Measurements from ENCODE around the gene ZFPM1.

Gene ZFPM1

DNA sequence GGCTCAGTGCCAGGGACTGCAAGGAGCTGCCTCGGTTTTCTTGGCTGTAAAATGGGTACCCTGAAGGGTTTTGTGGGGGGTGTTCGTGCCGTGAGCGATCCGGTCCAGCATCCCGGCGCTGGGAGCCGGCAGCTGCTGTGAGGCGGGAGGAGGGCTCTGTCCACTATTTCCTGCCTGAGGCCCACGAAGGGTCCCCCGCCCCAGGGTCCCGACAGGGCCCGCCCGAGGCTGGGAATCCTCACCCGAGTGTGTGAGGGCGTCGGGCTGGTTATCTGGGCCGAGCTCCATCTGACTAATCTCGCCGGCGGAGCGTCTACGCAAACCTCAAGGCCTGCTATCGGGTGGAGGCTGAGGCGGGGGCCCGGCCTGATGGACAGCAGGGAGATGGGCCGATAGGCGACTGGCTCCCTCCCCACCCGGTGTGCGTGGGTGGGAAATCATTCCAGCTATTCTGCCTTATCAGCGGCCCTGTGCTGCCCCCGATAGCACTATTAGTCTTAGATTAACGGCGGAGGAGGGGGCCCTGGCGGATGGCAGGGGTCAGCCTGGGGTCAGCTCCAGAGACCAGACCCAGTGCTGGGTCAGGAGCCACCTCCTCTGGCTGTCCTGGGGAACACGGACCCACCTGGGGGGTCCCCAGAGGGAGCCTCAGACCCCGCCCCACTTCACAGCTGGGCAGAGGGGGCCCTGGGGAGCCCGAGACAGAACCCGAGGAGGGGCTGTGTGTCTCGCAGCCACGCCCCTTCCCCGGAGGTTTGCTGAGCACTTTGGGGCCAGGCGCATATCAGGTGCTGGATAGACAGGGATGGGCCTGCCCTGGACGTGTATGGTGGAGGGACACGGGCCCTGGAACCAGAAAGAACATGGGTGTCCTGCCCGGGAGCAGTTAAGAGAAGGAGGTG, 44.7 kb downstream of the ZFPM1 start:
- DNase-seq (ENCODE audit: low read depth in 2 of 2), result no peak

DNA sequence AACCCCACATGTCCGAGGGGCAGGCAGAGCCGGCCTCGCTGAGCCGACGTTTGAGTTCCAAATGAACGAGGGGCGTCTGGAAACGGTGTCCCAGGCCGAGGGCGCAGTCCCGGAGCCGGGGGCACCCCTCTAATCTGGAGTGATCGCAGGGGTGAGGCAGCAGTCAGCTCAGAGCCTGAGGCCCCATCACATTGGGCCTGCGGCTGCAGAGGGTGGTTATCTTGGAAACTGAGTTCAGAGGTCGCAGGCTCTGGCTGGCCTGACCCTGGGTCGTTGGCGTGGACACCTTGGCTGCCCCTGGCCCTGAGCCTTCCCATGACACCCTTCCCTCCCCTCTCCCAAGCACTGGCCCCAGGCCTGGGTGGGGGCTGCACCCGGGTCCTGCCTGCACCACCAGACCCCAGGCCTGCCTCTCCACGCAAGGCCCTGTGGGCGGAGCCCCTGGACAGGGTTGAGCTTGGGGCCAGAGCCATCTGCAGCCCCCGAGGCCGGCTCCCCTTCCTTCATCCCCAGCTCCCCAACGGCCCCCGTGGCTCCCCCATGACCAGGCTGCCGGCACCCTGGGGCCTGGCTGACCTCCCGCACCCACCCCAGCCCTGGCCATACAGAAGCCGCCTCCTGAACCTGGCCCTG, 45.6 kb downstream of the ZFPM1 start:
- DNase-seq (ENCODE audit: low read depth in 2 of 2), result no peak

DNA sequence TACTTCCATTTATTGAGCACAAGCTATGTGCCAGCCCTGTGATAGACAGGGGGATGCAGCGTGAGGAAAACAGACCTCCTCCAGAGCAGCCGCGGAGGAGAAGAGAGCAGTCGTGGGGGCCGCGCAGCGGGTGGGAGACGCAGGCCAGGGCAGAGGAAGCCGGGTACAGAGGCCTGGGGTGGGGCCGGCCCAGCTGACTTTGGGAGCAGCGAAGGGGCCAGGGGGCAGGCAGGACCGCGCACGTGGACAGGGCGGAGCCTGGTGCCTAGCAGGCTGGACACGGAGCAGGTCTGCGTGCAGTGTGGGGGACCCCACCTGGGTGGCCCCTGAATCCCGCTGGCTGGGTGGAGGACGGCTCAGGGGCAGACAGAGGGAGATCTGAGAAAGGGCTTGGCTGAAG, 46.2 kb downstream of the ZFPM1 start:
- DNase-seq (ENCODE audit: low read depth in 2 of 2), result no peak

DNA sequence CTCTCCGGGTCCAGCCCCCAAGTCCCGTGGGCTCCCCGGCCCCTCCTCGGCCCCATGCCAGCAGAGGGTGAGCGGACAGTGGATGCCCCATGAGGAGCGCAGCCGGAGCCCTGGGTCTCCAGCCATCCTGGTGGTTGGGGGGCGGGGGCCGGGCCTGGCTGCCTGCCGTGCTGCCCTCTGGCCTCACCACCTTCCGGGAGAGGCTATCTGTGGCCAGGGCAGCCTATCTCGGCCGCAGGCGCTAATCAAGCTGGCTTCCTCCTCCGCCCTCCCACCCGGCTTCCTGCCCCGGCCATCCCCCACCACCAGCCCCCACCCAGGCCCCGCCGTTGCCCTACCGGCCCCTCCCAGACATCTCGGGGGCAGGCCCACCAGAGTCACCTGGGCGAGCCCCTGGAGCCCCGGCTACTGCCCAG, 46.8 kb downstream of the ZFPM1 start:
- no peak for DNase-seq (ENCODE audit: low read depth in 2 of 2)

DNA sequence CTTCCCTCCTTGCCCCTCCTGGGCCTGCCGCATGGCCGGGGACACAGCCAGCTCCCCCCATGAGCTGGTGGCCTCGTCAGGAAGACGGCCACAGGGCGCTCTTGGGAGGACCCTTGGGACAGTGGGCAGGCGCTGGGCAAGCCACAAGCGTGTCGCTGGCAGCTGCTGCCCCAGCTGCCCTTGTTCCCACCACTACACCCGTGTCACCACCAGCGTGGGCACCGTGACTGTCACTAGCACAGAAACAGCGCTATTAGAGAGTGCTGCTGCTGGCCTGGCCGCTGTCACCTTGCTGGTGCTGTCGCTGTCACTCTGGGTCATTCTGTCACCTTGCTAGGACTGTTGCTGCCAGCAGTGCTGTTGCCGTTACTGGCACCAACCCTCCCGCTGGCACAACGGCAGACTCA, 47.2 kb downstream of the ZFPM1 start:
- DNase-seq (ENCODE audit: low read depth in 2 of 2), result no peak

DNA sequence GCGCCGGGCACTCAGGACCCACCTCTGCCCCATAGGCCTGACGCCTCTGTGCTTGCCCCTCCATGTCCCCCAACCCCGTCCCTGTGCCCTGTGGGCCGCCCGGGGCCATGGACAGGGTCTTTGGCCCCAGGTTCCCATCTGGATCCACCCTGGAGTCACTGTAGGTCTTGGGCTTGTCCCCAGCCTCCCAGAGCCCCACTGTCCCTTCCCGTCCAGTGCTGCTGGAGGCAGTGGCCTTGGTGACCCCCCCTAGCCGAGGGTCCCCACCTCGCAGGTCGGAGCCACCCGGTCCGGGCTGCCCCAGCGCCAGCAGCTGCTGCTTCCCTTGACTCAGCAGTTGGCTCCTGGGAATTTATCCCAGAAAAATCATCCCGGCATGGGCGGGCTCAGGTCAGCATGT, 49.3 kb downstream of the ZFPM1 start:
- no peak for DNase-seq (ENCODE audit: low read depth in 2 of 2)

DNA sequence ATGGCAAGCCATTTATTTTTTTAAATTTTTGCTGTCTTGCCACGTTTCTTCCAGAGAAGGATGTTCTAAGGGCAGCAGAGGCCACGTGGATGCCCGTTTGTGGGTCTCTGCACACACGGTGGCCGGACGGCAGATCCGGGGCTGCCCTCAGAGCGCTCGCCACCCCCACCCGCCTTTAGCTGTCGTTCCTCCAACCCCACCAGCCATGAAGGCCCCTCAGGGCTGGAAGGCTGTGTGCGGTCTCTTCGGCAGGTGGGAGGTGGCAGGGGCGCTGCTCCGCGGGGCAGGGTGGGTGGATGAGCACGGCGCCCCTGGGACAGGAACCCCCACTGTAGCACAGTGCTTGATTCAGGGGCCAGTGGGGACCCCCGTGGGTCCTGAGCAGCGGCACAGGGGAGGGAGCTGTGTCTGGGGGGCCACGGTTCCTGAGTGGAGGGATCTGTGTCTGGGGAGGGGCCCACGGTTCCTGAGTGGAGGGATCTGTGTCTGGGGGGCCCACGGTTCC, 49.7 kb downstream of the ZFPM1 start:
- DNase-seq (ENCODE audit: low read depth in 2 of 2), result no peak

DNA sequence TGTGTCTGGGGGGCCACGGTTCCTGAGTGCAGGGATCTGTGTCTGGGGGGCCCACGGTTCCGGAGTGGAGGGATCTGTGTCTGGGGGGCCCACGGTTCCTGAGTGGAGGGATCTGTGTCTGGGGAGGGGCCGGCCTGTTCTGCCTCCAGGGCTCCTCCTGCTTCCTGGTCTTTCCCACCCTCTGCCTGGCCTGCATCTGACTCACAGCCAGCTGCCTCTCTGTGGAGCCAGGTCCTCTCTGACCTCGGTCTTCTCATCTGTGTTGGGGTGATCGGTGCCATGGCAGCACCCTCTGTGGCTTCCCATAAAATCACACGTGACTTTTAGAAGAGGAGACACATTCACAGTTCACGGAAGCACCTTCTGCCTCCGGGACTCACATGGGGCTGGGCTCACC, 50.3 kb downstream of the ZFPM1 start:
- no peak for DNase-seq (ENCODE audit: low read depth in 2 of 2)

DNA sequence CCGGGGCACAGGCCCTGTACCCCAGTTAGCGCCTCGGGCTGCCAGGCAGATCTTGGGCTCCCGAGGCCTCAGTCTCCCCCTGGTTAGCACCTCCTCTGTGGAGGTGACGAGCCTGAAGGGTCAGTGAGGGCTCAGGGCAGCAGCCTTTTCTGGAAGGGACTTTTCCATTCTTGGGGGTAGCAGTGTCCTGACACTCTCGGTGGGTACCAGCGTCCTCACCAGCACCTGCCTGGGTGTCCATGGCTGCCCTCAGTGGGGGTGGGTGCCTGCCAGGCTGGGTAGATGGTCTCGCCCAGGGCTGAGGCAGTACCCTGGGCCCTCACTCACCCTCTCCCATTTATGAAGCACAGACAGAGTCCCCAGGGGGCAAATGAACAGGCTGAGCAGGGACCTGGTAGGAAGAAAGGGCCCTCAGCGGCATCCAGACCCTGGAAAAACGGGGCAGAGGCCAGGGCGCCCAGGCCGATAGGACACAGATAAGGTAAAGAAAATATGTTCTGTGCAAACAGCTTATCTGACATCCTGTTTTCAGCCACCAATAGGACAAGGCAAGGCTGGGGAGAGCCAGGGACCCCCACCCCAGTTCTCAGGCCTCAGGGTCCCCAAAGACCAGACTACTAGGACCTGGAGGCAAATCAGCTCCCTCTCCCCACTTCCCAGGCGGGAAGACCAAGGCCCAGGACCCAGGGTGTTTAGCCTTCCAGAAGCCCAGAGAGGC, 50.9 kb downstream of the ZFPM1 start:
- no peak for DNase-seq (ENCODE audit: low read depth in 2 of 2)

DNA sequence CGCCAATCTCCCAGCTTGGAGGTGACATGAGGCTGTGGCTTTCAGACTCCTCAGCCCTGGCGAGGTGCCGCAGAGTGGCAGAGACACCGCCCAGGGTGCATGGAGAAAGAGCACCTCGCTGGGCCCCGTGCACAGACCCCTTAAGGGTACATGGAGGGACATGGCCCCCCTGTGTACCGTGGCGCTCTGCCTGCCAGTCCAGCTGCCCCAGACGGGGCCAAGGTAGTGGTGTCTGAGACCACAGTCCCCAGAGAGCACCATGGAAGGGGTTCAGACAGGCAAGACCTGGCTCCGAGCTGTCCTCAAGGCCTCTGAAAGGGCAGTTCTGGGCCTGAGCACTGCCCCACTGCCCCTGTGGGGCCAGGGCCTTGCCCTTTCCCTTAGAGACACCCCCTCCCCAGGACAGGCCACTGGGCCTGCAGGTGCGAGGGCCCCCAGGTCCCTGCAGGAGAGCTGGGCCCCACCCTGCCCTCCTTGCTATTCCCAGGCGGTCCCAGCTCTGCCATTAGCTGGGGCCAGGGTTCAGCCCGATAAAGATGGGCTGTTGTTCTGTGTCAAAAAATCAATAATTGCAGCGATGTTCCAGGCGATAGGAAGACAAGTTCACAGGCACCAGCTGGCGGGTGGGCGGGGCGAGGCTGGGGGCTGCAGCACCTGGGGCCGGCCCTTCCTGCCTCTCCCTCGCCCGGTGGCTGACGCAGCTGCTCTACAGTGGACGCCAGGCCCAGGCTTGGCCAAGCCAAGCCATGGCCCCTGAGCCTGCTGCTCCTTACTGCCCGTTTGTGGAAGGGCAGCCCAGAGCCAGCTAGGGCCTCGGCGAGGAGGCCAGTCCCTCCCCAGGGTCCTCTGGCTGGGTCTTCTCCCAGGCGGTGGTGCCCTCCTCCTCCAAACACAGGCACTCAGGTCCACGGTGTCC, 51.7 kb downstream of the ZFPM1 start:
- DNase-seq (ENCODE audit: low read depth in 2 of 2), result no peak

DNA sequence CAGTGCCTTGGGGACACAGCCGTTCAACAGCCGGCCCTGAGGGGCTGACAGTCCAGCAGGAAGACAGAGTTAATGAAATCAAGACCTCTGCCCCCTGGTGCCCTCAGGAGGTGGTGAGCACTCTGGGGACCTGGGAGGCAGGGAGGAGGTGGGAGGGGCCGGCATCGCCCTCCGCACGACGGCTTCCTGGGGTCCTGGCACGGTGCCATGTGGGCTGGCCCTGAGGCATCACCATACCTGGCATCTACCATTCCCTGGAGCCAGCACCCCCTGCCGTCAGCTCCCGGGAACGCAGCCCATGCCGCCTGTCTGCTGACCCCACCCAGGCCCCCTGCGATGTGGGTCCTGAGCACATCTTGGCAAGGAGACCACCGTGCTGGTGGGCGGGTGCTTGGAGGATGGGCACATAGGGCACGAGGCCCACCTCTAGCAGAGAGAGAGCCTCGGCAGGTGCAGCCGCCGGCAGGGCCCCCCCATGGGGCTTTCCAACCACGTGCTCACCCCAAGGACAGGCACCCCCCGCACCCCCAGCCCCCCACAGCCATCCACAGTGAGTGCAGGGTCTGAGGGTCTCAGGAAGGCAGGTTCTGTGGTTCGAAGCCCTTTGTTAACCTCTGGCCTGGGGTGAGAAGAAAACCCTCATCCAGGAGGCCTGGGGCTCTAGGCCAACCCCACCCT, 52.5 kb downstream of the ZFPM1 start:
- peak; percentile 42 to 47 for DNase-seq (ENCODE audit: low read depth in 2 of 2)

DNA sequence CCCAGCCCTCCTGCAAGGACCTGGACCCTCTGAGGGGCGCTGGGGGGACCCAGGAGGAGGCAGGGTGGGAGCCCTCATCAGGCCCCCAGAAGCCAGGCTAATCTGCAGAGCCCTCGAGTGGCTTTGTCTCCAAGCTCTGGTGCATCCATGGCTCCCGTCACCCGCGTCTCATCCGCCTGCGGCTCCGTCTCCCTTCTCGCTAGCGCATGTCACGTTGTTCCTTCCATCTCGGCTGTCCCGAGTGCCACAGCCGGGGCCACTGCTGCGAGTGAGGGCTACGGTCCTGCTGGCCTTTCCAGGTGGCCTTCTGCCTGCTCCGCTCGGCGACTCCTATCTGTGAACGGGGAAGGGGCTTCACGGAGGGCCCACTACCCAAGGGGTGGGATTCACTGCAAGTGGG, 53.6 kb downstream of the ZFPM1 start:
- no peak for DNase-seq (ENCODE audit: low read depth in 2 of 2)

DNA sequence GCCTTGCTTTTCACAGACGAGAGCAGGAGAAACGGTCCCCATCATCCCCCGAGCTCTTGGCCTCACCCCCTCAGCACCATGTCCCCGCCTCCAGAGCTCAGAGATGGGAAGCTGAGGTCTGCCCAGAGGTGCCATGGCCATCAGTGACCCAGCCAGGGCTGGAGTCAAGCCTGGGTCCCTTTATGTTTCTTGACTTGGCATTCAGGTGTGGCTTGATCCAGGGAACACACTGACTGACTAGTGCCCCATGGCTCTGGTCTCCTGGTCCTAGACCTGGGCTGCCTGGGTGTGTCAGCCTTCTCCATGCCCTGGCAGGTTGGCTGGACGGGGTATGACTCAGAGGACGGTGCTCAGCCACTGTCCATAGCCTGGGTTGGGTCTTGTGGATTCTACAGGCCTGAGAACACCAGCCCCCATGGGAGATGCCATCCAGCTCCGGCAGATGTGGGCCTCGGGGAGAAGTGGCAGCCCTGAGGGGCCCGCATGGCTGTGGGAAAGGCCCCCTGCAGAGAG, 54.2 kb downstream of the ZFPM1 start:
- DNase-seq (ENCODE audit: low read depth in 2 of 2), result no peak

DNA sequence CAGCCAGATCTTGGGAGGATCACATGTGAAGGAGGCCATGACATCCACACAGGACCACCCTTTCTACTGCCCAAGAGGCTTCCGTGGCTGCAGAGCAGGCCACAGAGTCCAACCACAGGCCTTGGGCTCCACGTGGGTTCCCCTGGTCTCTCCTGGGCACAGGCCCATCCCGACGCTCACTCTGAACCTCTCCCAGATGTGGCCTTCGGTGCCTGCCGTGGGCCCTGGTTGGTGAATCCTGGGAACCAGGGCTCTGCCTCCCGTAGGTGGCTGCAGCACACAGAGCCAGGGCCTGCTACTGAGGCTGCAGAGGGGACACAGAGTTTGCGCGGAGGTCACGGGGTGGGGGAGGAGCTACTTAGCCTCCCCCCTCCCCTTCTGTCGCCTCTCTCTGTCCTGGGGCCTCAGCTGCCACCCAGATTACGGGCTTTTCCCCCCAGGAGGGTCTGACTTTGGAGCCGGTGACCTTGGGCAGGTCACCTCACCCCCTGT, 55.3 kb downstream of the ZFPM1 start:
- DNase-seq (ENCODE audit: low read depth in 2 of 2), result no peak

DNA sequence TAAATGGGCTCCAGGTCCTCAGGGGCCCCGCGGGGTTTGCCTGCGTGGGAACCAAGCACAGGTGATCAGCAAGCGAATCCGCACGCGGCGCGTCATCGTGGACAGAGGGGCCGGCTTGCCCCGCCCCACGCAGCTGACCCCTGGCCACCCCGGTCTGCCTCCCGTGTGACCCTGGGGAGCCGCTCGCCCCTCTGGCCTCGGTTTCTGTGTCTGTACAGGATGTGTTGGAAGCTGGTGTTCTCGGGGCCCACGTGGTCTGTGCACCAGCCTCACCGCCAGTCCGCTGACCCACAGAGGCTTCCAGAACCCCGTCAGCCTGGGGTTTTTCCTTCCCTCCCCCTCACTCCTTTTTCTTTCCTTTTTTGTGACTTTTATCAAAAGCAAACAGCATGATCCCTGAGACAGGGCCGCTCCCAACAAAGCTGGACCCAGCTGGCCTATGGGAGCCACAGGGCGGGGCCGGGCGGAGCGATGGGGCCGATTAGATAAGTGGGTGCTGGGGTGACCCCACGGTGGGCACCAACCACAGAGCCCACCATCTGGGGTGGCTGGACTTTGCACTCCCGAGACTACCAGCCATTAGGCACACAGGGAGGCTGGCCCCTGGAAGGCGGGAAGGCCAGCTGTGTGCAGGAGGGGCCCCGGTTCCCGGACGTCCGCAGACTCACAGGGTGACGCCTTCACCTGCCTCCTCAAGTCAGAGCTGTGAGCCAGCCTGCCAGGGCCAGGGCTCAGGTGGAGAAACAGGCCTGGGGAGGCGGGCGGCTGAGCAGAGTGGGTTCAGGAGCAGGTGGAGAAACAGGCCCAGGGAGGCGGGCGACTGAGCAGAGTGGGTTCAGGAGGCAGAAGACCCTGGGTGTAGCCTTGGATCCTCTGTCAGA, 56.0 kb downstream of the ZFPM1 start:
- DNase-seq (ENCODE audit: low read depth in 2 of 2), result no peak

DNA sequence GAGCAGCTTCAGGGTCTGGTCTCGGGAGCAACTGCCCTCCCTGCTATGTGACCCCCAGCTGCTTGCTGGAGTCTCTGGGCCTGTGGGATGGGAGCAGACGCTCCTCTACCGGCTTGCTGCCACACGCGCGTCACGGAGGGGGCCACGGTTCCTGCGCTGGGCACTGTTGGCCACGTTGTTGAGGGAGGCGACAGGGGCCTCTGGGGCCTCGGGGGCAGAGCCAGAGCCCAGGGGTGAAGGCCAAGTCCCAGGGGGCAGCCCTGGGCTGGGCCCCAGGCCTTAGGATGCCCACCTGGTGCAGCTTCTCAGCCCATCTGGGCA, 56.6 kb downstream of the ZFPM1 start:
- no peak for DNase-seq (ENCODE audit: low read depth in 2 of 2)

DNA sequence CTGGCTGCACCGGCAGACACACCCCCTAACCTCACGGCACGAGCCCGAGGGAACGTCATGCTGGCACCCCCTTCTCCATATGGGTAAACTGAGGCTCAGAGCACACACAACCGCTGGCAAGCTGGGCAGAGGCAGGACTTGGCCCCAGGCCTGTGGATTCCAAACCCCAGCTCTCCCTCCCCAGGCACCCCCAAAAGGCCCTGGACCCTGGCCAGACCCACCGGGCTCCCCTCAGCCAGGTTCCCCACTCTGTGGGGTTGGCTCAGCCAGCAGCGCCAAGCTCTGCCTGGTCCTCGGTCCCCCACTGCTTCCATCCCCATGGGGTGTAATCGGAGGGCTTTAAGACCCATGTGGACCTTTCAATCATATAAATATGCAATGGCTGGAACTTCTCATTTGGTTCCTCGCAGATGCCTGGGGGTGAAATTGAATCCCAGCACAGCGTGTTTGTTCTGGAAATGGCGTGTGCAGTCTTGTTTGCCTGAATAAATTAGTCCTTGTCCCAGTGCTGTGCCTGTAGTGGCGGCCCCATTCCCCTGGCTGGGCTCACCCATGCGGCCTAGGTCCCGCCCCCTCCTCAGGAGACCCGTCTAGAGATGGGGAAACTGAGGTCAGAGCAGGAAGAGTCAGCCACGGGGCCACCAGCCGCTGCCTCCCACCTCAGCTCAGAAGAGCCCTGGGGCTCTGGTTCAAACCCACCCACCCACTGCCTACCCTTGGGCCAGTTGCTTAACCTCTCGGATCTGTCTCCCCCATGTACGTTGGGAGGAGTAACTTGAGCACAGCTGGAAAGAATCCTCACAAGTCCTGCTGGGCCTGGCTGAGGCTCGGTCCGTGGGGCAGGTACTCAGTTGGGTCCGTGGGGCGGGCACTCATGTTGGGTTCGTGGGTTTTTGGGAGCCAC, 57.3 kb downstream of the ZFPM1 start:
- DNase-seq (ENCODE audit: low read depth in 2 of 2), result no peak

DNA sequence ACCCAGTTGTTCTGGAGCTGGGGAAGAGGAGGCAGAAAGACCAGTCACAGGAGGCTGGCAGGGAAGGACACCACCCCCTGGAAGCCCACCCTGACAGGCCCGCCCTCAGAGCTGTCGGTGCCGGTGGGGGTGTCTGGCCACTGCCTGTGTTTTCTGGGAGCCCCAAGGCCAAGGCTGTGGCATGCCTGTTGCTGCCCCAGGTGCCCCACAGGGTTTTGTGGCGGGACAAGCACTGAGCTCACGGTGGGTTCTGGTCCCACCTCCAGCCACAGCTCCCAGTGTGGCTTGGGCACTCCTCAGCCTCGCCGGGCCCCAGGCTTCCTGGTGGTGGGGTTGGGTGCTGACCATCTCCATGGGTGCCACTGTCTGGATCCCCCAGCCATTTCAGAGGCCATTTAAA, 58.0 kb downstream of the ZFPM1 start:
- no peak for DNase-seq (ENCODE audit: low read depth in 2 of 2)

DNA sequence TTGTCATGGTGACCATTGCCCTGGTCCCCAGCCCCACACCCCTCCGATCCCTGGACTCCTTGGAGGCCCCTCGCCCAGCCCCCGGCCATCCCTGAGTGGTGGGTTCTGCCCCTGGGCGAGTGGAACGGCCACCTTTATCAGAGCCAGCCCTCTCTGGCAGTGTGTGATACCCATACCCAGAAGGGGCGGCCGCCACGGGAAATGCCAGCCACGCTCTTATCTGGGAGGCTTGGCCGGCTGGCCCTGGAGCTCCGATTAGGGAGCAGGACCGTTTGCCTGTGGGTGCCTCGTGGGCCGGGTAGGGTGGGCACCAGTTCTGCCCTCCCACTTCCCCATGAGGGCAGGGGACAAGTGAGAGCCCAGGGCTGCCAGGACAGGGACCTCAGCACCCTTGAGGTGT, 58.8 kb downstream of the ZFPM1 start:
- DNase-seq (ENCODE audit: low read depth in 2 of 2), result no peak
